GM18873 (cell line): ENCODE measurements around the gene TMSB15A.
"Not testable (repeated sequence)": the region's sequence is repeated elsewhere in the genome, so short reads cannot be mapped to it uniquely, and the experiment has no call there.

Source experiments
- ATAC-seq: cut with Tn5 transposase; IDR thresholded peaks from one replicate; pipeline ENCODE4 v1.9.1; 2021; ENCODE audit warnings: mild to moderate bottlenecking, moderate library complexity, moderate number of reproducible peaks; ENCODE audit not compliant: unreplicated experiment, low FRiP score

The TMSB15A gene

GRCh38 chrX:102515975-102516941 lies at the start of gene TMSB15A:
TSS of gene TMSB15A (minus strand) at chrX:102516739.
- peak; percentile 65 for ATAC-seq

GRCh38 chrX:102560423-102561068 lies 44.0 kb upstream of the TMSB15A start:
- no peak for ATAC-seq

GRCh38 chrX:102558607-102559006 lies 42.1 kb upstream of the TMSB15A start:
- no peak for ATAC-seq

GRCh38 chrX:102548231-102548630 lies 31.7 kb upstream of the TMSB15A start:
- no peak for ATAC-seq

GRCh38 chrX:102546828-102547493 lies 30.4 kb upstream of the TMSB15A start:
- no peak for ATAC-seq

- ATAC-seq = not testable (repeated sequence)
These were observed 29.6 kb upstream of the TMSB15A start for GRCh38 chrX:102546175-102546574.

GRCh38 chrX:102535958-102536357 lies 19.4 kb upstream of the TMSB15A start:
- no peak for ATAC-seq

GRCh38 chrX:102517326-102517725 lies 787 bp upstream of the TMSB15A start:
- ATAC-seq = no peak

- ATAC-seq = no peak
These were observed 2.0 kb downstream of the TMSB15A start for GRCh38 chrX:102514536-102514935.

- ATAC-seq = no peak
These were observed 17.8 kb downstream of the TMSB15A start for GRCh38 chrX:102498732-102499131.

- ATAC-seq = no peak
These were observed 24.8 kb downstream of the TMSB15A start for GRCh38 chrX:102491766-102492165.

- not testable (repeated sequence) for ATAC-seq
These were observed 37.8 kb downstream of the TMSB15A start for GRCh38 chrX:102478765-102479164.

- not testable (repeated sequence) for ATAC-seq
These were observed 44.7 kb downstream of the TMSB15A start, which contains the start of gene TCP11X2 for GRCh38 chrX:102471762-102472220. TSS of gene TCP11X2 (minus strand) at chrX:102471812.

GRCh38 chrX:102470215-102470614 lies 46.3 kb downstream of the TMSB15A start:
- ATAC-seq = not testable (repeated sequence)
